Thoracic aorta (tissue), 2 donors: ENCODE results near the gene PREP. TPM values are rescaled to one million over a fixed set of nuclear protein-coding genes. Genes with fewer than 3 reads are reported as not detected.

ENCODE experiments used
- ATAC-seq: fragments of 150-250 bp; one replicate; pipeline ENCODE4 v1.8.0; 2017; ENCODE audit warnings: low read depth; ENCODE audit not compliant: insufficient number of reproducible peaks, low FRiP score
- DNase-seq: peaks from one replicate; pipeline ENCODE4 v3.0.0-alpha.2; 2020; ENCODE audit warnings: low spot score
- H3K27ac ChIP-seq, 2 donors: fragments of 200-600 bp; sonication (generic); 1 replicate in 1 of 2; 2 replicates in 1 of 2; pipeline ENCODE4 v1.5.1; 2016; ENCODE audit warnings: mild to moderate bottlenecking in 2 of 2, moderate library complexity in 2 of 2
- H3K27me3 ChIP-seq: fragments of 200-600 bp; sonication (generic); replicated peaks from 2 replicates; pipeline ENCODE4 v1.6.0; 2016; ENCODE audit warnings: mild to moderate bottlenecking; ENCODE audit not compliant: insufficient read depth
- H3K36me3 ChIP-seq: fragments of 200-600 bp; sonication (generic); one replicate; pipeline ENCODE4 v1.5.1; 2016
- H3K4me1 ChIP-seq, 2 donors: fragments of 200-600 bp; sonication (generic); 1 replicate in 1 of 2; 2 replicates in 1 of 2; pipeline versions ENCODE4 v1.5.1 to v1.6.0; 2016; ENCODE audit warnings: low read depth in 2 of 2, mild to moderate bottlenecking in 1 of 2; ENCODE audit not compliant: control insufficient read depth in 1 of 2
- H3K4me3 ChIP-seq: fragments of 200-600 bp; sonication (generic); 2 replicates; pipeline ENCODE4 v1.5.1; 2016; ENCODE audit warnings: mild to moderate bottlenecking
- H3K9me3 ChIP-seq: fragments of 200-600 bp; sonication (generic); 2 replicates; pipeline ENCODE4 v1.5.1; 2016
- total RNA-seq, 2 donors: library from RNA; depleted of rRNA; stranded (reverse); fragments of >200 nt; gene quantifications; one replicate each; pipeline versions ENCODE4 v1.1.0 to v1.2.3, GENCODE V29; 2016
- TF ChIP-seq, protein P1 (sequence below): fragments of 200-600 bp; sonication (generic); IDR thresholded peaks from one replicate; pipeline ENCODE4 v1.5.1; 2019; ENCODE audit warnings: antibody characterized with exemption

The PREP gene
- total RNA-seq, 2 donors from 2014 or later: 12.6 to 17.9 TPM

DNA sequence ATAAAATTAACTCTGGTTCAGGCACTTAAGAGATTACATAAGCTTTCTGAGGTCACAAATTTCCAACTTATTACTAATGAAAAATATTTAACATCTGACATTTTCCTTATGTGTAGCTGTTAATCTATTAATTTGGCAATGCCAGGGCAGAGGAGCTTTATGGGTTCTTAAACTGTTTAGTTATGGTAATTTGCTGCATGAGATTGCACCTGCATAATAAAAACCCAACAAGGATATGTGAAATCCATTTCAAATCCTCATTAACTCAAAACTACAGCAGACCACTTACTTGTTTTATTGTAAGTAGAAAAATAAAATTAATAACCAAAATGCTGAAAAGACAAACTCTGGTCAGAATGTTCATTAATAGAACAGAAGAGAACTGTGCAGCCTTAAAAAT lies 98.1 kb downstream of the PREP start:
- Histone ChIP-seq H3K27me3 (no peaks in the 10 kb centered on the region), H3K9me3 (no peaks in the 10 kb centered on the region), H3K27ac (no peak overlapping the region), H3K4me3 (no peak overlapping the region), H3K4me1 (no peaks in the 10 kb centered on the region), H3K36me3 (peaks cover 8% of the 10 kb centered on the region)
- DNase-seq (no peak), ATAC-seq (no peak)
- TF ChIP-seq, protein P1, sequence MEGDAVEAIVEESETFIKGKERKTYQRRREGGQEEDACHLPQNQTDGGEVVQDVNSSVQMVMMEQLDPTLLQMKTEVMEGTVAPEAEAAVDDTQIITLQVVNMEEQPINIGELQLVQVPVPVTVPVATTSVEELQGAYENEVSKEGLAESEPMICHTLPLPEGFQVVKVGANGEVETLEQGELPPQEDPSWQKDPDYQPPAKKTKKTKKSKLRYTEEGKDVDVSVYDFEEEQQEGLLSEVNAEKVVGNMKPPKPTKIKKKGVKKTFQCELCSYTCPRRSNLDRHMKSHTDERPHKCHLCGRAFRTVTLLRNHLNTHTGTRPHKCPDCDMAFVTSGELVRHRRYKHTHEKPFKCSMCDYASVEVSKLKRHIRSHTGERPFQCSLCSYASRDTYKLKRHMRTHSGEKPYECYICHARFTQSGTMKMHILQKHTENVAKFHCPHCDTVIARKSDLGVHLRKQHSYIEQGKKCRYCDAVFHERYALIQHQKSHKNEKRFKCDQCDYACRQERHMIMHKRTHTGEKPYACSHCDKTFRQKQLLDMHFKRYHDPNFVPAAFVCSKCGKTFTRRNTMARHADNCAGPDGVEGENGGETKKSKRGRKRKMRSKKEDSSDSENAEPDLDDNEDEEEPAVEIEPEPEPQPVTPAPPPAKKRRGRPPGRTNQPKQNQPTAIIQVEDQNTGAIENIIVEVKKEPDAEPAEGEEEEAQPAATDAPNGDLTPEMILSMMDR: no peak

DNA sequence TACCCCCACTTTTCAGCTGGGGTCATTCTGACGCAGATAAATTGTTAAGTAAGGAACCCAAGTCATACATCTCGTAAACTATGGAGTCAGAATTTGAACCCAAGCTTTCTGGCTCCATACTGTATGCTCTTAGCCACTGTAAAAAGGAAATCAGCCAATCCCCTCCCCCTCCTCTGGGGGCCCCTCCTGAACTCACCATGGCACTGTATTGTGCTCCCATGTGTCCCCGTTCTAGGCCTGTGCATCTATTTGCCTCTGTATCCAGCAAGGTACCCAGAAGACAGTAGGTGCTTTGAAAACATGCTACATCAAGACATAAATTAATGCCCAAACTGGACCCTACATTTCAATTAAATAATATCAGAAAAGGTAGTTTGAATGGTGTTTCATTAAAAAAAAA lies 98.5 kb downstream of the PREP start:
- H3K36me3 ChIP-seq: peaks cover 8% of the 10 kb centered on the region
- no peak for ATAC-seq
- TF ChIP-seq, protein P1: no peak

DNA sequence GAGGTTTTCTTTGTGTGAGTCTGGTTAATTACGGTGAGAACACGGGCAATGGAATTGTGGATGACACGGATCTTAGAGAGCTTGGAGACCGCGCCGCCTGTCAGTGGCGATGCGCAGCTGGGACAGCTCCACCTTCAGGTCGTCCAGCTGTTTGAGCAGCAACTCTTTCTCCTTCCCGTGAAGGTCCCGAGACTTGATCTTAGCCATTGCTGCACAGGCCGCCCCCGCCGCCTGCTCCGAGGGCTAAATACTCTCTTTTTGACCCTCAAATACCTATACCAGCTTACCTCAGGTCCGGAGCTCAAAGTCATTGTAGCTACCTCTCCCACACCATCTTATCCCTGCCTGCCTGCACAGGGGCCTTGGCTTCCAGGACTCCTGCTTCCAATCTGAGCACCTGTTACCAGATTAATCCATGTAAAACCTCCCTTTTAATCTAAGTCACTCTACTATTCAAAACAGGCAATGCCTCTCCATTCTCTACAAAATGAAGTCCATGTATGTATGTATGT lies 100.2 kb downstream of the PREP start:
- H3K27me3 ChIP-seq: no peaks in the 10 kb centered on the region
- peaks cover 8% of the 10 kb centered on the region for H3K36me3 ChIP-seq

More for the DNA sequence above, 98.5 kb downstream of the PREP start:
- Histone ChIP-seq H3K27me3 (no peaks in the 10 kb centered on the region), H3K27ac (no peak overlapping the region), H3K9me3 (no peaks in the 10 kb centered on the region), H3K4me3 (no peak overlapping the region), H3K4me1 (no peaks in the 10 kb centered on the region)
- DNase-seq: no peak

DNA sequence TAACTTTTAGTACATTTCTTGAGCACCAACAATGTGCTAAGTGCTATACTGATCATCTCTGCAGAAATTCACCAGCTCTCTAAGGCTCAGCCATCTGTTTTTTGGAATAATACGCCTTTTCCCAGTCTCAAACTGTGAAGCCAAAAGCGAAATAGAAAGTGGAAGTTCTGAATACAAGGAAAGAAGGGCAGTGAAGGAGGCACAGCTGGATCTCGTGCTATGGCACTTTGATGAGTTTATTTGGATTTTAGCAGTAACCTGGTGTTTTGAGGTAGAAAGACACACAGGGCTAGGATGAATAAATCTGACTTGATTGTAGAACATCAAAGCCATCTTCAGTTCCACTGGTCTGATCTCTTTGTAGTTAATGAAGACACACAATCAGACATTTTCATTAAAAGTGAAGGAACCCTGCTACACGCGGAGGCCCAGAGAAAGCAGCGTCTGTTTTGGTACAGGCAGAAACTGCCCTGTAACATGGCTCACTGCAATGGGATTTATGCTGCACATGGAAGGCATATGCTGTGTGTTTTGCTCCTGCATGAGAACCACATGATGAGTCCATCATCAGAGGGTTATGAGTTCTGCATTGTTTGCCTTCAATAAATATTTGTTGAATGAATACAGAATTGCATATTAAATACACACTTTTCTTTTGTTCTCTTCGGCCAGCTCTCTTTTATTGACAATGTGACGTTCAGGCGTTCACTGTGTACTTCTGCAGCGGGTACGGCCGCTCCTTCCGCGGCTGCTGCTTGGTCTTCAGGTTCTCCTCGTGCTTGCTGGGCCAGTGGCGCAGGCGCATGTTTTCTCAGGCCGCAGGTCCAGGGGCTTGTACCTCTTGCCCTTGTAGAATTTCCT lies 100.9 kb downstream of the PREP start:
- no peak for DNase-seq
- H3K27ac ChIP-seq: no peak overlapping the region
- no peaks in the 10 kb centered on the region for H3K4me1 ChIP-seq
- no peaks in the 10 kb centered on the region for H3K9me3 ChIP-seq
- no peak overlapping the region for H3K4me3 ChIP-seq
- ATAC-seq: no peak
- TF ChIP-seq, protein P1: no peak
- H3K36me3 ChIP-seq: peaks cover 8% of the 10 kb centered on the region
- no peaks in the 10 kb centered on the region for H3K27me3 ChIP-seq

More for the DNA sequence above, 100.2 kb downstream of the PREP start:
- no peak overlapping the region for H3K4me3 ChIP-seq
- ATAC-seq: no peak
- no peak for DNase-seq
- TF ChIP-seq, protein P1: no peak
- H3K9me3 ChIP-seq: no peaks in the 10 kb centered on the region
- no peak overlapping the region for H3K27ac ChIP-seq
- H3K4me1 ChIP-seq: no peaks in the 10 kb centered on the region

DNA sequence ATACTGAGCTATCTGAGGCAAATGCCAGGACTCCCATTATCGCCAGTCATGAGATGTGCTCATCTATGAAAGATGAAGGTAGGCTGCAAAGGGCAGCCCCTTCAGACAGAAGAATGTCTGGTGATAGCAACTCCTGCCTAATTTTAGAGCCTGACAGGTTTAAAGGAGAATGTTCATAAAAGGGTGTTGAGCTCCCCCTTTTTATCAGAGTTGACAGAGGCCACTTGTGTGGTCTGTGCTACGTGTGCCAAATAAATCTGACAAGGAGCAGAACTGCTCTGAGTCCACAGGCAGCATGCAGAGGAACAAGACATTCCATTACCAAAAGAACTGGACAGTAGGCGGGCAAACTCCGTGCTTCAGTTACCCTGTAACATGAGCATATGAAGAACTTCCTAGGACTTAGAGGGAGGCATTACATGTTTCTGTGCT lies 101.8 kb downstream of the PREP start:
- Histone ChIP-seq H3K4me3 (no peak overlapping the region), H3K27me3 (no peaks in the 10 kb centered on the region), H3K9me3 (no peaks in the 10 kb centered on the region), H3K4me1 (no peaks in the 10 kb centered on the region), H3K27ac (no peak overlapping the region), H3K36me3 (peaks cover 8% of the 10 kb centered on the region)
- ATAC-seq (no peak), DNase-seq (no peak)
- TF ChIP-seq, protein P1: no peak
